NCI-H2107 treated with DMSO at 0.1 percent for 48 hours (cell line): Measurements from ENCODE around the gene ARHGAP22.
A peak's percentile ranks its signal among the peaks of the same experiment; 100 is the strongest.

Source experiments
- DNase-seq: peaks from one replicate; lab custom pipeline; 2025; ENCODE audit not compliant: unreplicated experiment; lab: John Stamatoyannopoulos, UW

The ARHGAP22 gene

DNA sequence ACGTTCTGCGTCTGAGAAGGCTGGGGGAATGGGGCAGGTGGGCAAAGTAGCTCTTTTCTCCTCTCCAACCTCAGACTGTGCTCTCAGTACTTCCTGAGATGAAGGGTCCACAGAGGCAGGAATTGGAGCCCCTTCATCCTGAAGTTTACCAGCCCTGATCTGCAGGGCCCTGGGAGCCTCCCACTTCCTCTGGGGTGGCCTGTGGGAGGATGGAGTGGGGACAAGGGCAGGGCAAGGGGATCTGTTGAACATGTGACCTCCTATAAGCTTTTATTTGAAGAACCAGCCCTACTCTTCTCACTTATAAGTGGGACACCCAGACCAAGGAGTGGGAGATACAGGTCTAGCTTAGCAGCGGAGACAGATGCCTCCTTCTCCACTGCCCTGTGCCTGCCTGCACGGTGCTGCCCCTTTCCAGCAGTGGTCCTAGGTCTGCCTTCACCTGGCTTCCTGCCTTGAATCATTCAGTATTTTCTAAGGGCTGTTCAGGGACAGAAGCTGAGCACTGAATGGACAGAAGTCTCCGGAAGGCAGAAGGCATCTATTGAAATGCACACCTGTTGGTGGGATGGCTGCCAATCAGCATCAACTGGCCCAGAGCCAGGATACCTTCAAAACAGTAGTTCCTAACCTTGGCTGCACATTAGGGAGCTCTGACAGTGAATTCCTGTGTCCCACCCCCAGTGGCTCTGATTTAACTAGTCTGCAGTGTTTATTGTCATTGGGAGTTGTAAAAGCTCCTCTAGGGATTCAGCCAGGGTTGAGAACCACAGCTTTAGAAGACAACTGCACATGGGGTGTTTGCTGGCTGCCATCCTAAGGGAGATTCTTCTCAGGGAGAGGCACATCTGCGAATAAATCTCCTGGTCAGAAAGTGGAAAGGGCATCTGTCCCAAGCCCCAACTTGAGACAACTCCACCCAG is 2.7 kb upstream of the ARHGAP22 start:
- peak; percentile 6 for DNase-seq

DNA sequence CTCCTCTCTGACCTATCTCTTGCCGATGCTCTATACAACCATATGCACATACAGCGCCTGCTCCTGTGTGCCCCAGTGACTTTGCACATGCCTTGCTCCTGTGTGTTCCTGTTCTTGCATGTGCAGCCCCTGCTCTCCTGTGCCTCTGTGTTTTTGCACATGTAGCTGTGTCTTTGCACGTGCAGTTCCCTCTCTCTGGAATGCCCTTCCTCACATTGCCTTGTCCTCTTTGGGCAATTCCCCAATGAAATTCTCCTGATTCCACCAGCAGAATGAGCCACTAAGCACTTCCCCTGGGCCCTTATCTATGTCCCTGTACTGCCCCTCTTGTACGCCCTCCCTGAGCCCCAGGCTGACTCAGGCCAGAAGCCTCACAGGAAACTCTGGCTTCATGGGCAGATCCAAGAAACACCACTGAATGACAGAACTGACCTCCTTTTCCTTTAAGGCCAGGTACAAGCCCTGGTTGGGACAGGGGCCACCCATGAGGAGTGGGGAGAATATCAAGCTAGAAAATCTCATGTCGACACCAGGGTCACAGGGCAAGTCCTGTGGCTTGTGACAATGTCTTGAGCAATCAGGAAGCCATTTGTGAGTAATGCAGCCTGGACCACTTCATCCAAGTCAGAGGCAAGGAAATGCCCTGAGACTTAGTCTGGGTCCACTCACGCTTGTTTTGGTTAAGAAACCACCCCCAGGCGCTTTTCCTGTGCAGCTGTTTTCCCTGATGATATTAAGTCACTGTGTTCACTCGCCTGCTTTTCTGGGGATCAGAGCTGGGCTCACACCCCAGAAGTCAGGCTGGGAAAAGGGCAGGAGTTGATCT is 1.9 kb upstream of the ARHGAP22 start:
- DNase-seq, result no peak

DNA sequence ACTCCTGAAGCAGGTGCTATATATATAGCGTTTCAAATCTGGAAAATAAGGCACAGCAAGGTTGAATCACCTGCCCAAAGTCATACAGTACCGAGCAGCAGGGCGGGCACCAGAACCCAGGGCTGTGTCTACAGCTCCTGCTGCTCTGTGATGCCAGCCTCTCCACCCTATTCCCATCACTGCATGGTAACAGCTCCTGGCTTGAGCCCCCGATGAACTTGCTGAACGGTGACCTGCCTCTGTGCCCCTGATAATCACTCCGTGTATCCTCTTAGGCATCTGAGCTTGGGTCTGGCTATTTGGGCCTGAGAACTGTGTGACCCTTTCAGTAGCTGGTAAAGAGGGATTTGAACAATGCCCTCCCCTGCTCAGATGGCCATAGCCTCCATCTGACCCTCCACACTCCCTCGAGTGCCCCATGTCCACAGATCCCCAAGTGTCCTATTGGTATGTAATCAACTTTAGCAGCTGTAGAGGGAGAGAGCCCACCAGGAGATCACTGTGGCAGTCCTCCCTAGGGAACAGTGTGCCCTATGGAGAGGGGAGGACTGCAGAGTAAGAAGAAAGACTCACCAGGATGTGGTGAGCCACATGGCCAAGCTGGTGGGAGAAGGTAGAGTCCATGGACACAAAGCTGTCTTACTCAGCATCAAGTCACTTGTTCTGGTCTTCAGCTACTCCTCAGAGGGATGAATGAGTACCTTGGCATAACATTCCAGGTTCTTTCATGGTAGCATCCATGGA is 1.1 kb upstream of the ARHGAP22 start:
- no peak for DNase-seq

DNA sequence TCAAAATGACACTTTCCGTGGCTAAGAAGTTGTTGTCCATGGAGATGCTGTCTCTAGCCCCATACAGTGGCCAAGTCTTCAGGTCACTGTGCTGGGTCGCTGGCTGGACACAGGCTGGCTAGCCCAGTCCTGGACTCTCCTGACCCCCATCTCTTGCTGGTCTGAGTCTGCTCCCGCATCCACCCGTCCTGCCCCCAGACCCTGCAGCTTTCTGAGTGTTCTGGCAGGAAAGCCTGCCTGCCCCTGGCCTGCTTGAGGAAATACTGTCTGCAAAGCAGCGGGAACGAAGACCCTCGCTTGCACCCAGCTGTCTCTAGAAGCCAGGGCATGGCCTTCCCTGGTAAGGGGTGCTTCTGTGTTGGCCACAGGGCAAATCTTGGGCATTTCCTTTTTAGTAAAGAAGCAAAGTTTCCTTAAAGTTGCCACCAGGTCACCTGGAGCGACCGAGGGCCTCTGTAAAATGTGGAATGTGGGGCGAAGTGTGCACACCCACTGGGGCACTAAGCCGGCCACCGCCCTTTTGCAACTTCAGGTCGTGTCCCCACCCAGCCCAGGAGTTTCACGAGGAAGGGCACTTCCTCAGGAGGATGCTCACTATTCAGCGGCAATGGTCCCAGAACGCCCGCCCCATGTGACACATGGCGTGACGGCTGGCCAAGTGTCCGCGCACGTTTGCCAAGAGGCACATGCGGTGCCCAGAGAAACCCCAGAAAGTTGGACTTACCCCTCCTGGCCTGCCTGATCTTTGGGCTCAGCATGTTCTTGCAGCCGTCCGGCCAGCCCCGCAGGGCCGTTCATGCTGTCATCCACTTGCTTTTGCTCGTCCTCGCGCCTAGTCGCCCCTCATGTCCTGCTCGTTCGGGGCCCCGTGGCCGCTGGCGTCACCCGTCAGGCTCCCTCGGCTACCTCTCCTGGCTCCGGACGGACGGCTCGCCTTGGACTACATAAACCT is 558 bp downstream of the ARHGAP22 start:
- DNase-seq, result no peak

DNA sequence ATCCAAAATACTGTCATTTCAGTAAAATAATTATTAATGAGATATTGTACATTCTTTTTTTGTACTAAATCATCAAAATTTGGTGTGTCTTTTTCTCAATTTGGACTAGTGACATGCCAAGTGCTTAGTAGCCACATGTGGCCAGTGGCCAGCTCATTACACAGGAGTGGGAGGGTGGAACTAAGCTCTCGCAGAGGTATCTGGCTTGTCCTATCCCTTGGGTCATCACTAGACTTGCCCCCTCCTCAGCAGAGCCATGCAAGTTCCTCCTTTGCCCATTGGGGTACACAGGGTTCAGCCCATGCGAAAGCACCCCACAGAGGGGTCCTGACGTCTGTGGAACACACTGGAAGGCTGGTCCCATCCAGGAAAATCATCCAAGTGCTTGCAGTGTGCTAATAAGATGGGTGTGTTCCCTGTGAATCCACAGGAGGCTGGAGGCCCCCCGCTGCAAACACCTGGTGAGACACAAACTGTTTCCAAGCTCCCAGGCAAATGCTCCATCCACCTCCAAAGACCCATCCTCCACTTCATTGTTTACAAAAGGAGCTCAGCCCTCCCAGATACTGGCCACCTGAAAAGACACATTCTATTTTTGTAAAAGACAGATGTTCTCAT is 1.3 kb downstream of the ARHGAP22 start:
- peak; percentile 4 for DNase-seq

DNA sequence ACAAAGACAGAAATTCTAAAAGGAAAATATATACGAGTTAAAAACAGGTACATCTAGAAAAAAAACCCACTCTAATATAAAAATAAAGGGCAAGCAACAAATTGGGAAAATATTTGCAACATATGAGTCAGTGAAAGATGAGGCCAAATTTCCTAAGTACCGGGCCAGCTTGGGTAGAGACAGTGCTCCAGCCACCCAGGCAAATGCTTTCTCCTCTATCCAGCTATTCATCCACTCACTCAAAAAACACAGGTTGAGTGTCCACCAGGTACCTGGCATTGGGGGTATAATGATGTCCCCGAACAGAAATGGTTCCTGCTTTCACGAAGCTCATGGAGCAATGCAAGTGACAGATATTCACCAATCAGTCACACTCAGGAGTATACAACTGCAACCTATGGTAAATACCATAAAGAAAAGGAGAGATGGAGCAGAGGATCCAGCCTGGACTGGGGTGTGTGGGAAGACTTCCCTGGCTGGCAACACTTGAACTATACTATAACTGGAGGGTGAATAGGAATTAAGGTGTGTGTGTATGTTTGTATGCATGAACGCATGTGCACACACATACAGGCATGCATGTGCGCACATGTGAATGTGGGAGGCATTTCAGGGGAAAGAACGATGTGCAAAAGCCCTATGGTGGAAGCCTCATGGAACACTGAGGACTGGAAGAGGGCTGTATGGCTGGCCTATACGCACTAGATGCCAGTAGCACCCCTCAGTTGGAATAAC is 2.3 kb downstream of the ARHGAP22 start:
- no peak for DNase-seq

DNA sequence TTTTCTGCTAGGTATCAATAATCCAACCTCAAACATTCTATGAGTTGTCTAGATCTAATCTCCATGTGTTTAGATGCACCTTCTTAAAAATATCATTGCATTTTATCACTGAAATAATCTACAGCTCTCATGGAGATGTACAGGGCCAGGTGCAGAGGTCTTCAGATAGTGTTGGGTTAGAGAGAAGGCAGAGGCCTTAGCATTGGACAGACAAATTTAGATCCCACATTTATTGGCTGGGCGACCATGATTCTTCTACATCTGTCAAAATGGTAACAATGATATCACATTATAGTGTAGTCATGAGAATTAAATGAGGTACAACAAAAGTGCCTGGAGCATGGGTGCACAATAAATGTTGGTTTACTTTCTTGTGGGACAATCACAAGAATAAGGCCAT is 3.1 kb downstream of the ARHGAP22 start:
- no peak for DNase-seq

DNA sequence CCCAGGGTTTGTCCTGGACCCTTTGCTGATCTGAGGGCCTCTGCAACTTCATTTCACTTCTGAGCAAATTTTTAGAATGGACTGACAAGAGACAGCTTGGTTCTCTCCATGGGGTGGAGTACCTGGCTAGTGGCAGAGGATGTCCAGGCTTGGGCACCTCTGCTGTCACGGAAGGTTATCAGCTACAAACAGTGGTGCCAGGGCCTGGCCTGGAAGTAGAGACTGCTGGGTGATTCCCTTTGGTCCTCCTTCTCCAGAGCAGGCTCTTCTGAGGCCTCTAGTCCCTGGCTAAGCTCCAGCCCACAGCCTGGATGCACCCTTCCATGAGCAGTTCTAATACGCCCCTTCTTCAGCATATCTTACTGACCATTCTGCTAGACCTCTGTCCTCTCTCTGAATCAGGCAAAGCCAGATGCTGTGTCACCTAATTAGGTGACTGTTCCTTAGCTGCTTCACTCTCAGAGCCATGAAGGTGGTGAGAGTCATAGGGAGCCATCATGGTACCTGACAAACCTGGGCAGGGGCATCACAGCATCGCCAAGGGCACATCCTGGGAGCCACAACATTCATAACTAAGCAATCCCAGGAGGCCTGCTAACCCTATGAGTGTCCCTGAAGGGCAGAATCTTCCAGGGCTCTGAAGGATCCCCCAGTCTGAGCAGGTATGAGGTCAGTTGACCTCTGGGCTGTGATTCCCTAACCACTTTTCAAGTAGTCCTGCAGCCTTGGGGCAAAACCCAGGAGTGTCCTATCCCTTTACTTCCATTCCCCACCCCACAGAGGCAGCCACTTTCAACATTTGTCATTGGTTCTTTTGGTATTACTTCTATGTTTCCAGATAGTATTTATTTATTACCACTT is 4.0 kb downstream of the ARHGAP22 start:
- no peak for DNase-seq

DNA sequence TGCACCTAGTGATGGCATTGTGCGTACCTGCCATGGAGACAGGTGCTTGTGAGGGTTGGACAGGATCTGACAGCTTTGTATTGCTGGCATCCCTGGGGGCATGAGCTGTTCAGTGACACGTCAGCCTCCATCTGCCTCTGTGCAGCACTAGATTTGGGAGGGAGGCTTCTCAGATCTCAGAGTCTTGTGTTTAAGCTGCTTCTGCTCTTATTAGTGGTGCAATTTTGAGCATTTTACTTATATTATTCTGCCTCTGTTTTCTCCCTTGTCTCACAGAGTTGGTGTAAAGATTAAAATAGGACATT is 5.1 kb downstream of the ARHGAP22 start:
- DNase-seq, result no peak

DNA sequence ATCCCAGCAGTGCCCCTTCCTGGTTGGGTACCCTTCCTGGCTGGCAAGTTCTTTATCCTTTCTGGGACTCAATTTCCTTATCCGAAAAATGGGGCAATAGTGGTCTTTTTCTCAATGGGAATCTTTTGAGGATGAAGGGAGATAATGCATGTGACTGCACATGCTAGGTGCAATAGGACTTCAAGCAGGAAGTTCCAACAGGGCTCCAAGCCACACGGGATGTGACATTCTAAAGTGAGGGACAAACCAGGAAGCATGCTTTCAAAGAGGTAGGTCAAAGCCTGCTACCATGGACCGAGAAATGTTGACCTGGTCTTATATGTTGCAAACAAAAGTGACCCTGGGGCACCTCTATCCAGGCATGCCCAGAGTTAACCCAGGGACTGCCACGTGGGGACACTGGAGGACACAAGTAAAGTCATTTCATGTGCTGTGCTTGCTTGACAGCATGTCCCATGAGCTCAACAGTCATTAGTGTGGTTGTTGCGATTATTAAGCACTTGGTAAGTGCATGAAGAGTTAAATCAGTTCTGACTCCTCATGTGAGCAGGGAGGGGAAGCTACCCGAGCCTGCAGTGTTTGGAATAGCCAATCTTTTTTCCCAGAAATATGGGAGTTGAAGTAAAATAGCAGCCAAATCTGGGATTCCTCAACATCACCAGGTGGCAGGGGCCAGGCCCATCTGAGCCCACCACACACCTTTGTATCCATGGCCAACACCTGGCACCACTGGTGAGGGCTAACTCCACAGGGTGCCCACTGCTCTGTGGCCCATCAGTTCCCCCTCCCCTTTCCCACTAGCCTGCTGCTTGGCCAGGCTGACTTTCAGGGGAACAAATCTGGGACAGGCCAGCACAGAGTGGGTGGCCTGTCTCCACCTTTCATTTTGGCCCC is 5.7 kb downstream of the ARHGAP22 start:
- no peak for DNase-seq

DNA sequence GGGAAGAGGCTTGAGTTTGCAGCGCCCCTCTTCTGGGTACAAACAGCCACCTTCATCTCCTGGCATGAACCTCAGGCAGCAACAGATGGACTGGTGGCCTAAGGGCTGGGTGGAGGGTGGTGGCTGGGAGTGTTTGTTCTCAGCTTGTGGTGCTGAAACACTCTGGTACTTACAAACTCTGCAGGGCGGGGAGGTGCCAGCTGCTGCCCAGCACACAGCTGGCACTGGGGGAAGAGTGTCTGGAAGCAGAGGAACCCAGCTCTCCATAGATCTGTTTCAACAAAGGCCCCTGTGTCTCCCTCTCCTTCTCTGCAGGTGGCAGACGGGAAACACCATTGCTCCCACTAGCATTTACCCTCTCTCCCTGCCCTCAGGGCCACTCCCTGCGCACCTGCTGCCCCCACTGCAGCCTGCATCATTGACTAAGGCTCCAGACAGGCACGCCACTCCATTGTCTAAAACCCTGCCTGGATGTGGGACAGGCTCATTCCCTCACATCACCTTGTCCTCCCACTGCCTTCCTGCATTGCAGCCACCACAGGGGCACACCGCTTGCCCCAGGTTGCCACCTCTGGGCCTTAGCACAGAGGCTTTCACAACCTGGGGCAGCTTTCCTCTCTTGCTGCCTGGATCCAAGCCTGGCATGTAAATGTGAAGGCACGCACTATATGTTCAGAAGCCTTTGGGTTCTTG is 6.5 kb downstream of the ARHGAP22 start:
- peak; percentile 84 for DNase-seq

DNA sequence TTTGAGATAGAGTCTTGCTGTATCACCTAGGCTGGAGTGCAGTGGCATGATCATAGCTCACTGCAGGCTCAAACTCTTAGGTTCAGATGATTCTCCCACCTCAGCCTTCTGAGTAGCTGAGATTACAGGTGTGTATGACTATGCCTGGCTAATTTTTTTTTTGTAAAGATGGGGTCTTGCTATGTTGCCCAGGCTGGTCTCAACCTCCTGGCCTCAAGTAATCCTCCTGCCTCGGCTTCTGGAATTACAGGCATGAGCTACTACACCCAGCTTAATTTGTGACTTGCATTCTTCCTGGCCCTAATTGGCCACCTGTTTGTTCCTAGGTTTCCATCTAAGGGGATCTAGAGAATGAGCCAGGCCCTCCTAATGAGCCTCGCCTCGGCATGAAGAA is 9.3 kb downstream of the ARHGAP22 start:
- no peak for DNase-seq

DNA sequence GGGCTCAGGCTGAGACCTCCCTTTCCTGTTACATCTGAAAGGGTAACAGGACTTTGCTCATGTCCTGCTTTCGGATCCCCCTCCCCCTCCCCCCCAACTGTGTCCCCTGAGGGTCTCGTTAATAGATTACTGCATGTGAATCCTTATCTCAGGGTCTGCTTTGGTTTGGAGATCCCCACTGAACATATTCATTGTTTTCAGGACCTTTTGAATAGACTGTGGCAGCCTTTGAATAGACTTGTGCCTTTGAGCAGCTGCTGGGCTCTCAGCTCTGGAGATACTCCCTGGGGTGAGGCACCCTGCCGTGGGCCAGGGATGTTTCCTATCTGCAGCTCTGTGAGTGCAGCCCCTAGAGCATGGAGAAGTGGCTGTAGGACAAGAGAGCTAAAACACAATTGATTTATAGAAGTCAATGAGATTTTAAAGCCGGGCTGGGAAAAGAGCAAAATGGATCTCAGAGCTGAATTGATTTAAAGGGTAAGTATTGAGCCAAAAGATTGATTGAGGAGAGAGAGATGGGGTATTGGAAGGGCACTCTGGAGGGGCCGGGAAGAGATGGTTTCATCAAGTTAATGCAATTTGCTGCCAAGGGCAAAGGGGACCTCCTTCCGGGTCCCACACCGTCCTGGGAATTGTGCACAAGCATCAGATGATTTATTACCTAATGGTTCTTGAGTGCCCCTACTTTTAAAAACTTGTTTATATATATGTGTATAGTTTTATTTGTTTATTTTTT is 9.9 kb downstream of the ARHGAP22 start:
- peak; percentile 86 for DNase-seq

DNA sequence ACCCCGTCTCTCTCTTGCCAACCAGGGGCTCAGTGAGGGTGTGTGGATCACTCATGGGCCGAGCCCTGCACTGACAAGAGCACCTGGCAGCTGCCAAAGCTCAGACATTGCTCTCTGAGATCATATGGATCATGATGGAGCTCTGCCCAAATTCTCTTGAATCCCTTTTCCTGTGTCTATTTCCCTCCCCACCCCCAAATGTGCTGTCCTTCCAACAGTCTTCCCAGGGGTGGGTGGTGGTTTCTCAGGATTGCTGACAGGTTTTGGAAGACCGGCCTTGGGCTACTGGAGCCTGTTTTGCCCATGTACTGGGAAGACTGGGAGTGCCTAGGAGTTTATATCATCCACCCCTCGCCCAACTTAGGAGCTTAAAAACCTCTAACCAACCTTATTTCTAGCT is 10.5 kb downstream of the ARHGAP22 start:
- peak; percentile 5 for DNase-seq

DNA sequence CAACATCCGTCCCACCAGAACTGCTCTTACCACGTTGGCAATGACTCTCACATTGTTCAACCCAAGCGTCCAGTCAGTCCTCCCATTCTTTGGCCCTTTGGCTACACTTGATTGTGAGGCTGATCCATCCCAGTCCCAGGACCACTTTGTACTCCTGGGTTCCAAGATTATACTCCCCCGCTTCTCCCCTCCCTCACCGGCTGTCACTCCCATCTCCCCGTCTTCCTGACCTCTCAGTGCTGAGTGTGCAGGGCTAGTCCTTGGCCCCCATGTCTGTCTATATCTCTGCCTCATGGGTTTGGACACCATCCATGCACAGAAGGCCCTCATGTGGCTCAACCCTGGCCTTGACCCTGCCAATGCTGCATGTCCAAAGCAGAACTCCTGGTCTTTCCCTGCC is 12.5 kb downstream of the ARHGAP22 start:
- no peak for DNase-seq

DNA sequence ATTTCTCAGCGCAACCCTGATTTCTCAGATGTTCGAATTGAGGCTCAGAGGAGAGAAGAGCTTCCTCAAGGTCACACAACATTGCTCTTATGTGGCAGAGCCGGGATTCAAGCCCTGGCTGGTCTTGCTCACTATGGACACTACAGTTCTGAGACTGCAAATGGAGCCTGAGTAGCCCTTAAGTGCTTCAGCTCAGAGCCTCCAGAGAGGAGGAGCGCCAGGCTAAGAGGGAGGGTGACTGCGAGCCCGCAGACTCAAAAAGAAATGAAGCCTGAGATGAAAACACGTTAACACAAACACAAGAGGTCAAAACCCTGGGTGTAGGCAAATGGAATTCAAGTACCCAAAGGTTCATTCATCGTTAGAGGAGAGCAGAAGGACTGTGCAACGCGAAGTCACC is 13.9 kb downstream of the ARHGAP22 start:
- peak; percentile 3 for DNase-seq
